ENCODE measurements around the gene ITGA11. TPM values are rescaled to one million over a fixed set of nuclear protein-coding genes. Genes with fewer than 3 reads are reported as not detected.
"Not testable (repeated sequence)": the region's sequence is repeated elsewhere in the genome, so short reads cannot be mapped to it uniquely, and the experiment has no call there.

ITGA11 gene
- polyA plus RNA-seq, 4 donors = 0.27 to 0.99 (median 0.48) TPM; not detected in 1

- Histone ChIP-seq H3K27me3 (ENCODE audit: control insufficient read depth in 3 of 3, insufficient read depth in 3 of 3, low read length in 3 of 3) (peaks cover 7 to 26% (median 15%) of the 10 kb centered on the region in 3 donors), H3K27ac (ENCODE audit: low read depth in 1 of 3, low read length in 2 of 3) (no peak overlapping the region), H3K9me3 (ENCODE audit: control insufficient read depth in 2 of 2, insufficient read depth in 1 of 2, low read depth in 1 of 2, low read length in 1 of 2) (no peaks in the 10 kb centered on the region), H3K36me3 (ENCODE audit: control insufficient read depth in 3 of 3, insufficient read depth in 2 of 3, low read depth in 1 of 3, low read length in 3 of 3) (peaks cover 0 to 10% (median 0%) of the 10 kb centered on the region in 3 donors), H3K4me1 (ENCODE audit: control insufficient read depth in 3 of 3, insufficient read depth in 2 of 3, low read depth in 1 of 3, low read length in 2 of 3) (peaks cover 0 to 7% (median 0%) of the 10 kb centered on the region in 3 donors), H3K4me3 (ENCODE audit: low read depth in 1 of 3, low read length in 3 of 3) (no peak overlapping the region)
- FAIRE-seq (no peak), DNase-seq (no peak)
- 52 to 65% (median 65%) methylated on average over 3 of the region's 3 CpGs for WGBS, 3 donors
These were observed 4.6 kb downstream of the ITGA11 start for GRCh38 chr15:68427366-68427765.

- no peak for FAIRE-seq
- Histone ChIP-seq H3K27me3 (ENCODE audit: control insufficient read depth in 3 of 3, insufficient read depth in 3 of 3, low read length in 3 of 3) (peaks cover 5 to 16% (median 7%) of the 10 kb centered on the region in 3 donors), H3K9me3 (ENCODE audit: control insufficient read depth in 2 of 2, insufficient read depth in 1 of 2, low read depth in 1 of 2, low read length in 1 of 2) (no peaks in the 10 kb centered on the region), H3K36me3 (ENCODE audit: control insufficient read depth in 3 of 3, insufficient read depth in 2 of 3, low read depth in 1 of 3, low read length in 3 of 3) (peaks cover 0 to 10% (median 0%) of the 10 kb centered on the region in 3 donors), H3K4me3 (ENCODE audit: low read depth in 1 of 3, low read length in 3 of 3) (no peak overlapping the region), H3K4me1 (ENCODE audit: control insufficient read depth in 3 of 3, insufficient read depth in 2 of 3, low read depth in 1 of 3, low read length in 2 of 3) (peaks cover 0 to under 1% (median 0%) of the 10 kb centered on the region in 3 donors), H3K27ac (ENCODE audit: low read depth in 1 of 3, low read length in 2 of 3) (no peak overlapping the region)
- no peak for DNase-seq
- 83 to 92% (median 89%) methylated on average over 6 of the region's 6 CpGs for WGBS, 3 donors
These were observed 5.8 kb downstream of the ITGA11 start for GRCh38 chr15:68426116-68426515.

DNA sequence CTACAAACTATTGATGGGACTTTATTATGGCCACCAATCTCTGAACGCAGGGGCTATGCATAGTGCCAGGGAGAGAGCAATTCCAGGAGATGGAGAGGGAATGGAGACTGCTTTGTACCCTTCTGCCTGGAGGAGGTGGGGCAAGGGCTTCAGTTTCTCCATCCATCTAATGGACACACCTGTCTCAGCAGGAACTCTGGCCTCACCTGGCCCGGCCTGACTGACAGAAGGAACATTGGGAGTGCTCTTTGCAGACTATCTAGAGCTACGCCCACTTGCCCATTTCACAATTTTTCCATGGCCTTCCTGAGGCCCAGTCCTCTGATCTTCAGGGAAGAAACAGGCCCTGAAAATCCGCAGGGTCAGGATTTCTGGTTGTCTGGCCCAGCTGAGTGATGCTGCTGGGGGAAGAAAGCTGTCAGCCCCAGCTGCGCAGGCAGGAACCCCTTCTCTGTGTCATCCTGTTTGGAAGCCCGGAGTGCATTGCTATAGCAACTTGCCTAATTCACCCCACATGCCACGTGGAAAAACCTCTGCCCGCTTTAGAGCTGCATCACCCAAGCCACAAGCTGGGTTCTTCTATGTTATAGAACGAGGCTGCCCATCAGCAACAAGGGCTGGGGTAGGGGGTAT lies 6.4 kb downstream of the ITGA11 start:
- WGBS, 3 donors = 82 to 90% (median 82%) methylated on average over 9 of the region's 9 CpGs
- no peak overlapping the region for H3K4me3 ChIP-seq (ENCODE audit: low read depth in 1 of 3, low read length in 3 of 3)
- FAIRE-seq (no peak), DNase-seq (peak in 1 of 2 donors; percentile 37)
- H3K9me3 ChIP-seq (ENCODE audit: control insufficient read depth in 2 of 2, insufficient read depth in 1 of 2, low read depth in 1 of 2, low read length in 1 of 2) = no peaks in the 10 kb centered on the region
- H3K27ac ChIP-seq (ENCODE audit: low read depth in 1 of 3, low read length in 2 of 3) = no peak overlapping the region
- H3K4me1 ChIP-seq (ENCODE audit: control insufficient read depth in 3 of 3, insufficient read depth in 2 of 3, low read depth in 1 of 3, low read length in 2 of 3) = peaks cover 0 to 3% (median 0%) of the 10 kb centered on the region in 3 donors
- peaks cover 2 to 12% (median 4%) of the 10 kb centered on the region in 3 donors for H3K27me3 ChIP-seq (ENCODE audit: control insufficient read depth in 3 of 3, insufficient read depth in 3 of 3, low read length in 3 of 3)
- peaks cover 0 to 10% (median 0%) of the 10 kb centered on the region in 3 donors for H3K36me3 ChIP-seq (ENCODE audit: control insufficient read depth in 3 of 3, insufficient read depth in 2 of 3, low read depth in 1 of 3, low read length in 3 of 3)

- 83 to 90% (median 89%) methylated on average over 7 of the region's 7 CpGs for WGBS, 3 donors
- DNase-seq = no peak
- FAIRE-seq = no peak
- no peak overlapping the region for H3K4me3 ChIP-seq (ENCODE audit: low read depth in 1 of 3, low read length in 3 of 3)
- H3K36me3 ChIP-seq (ENCODE audit: control insufficient read depth in 3 of 3, insufficient read depth in 2 of 3, low read depth in 1 of 3, low read length in 3 of 3) = peaks cover 0 to 8% (median 0%) of the 10 kb centered on the region in 3 donors
- H3K9me3 ChIP-seq (ENCODE audit: control insufficient read depth in 2 of 2, insufficient read depth in 1 of 2, low read depth in 1 of 2, low read length in 1 of 2) = no peaks in the 10 kb centered on the region
- H3K4me1 ChIP-seq (ENCODE audit: control insufficient read depth in 3 of 3, insufficient read depth in 2 of 3, low read depth in 1 of 3, low read length in 2 of 3) = peaks cover 0 to 10% (median 0%) of the 10 kb centered on the region in 3 donors
- peaks cover 2 to 5% (median 2%) of the 10 kb centered on the region in 3 donors for H3K27me3 ChIP-seq (ENCODE audit: control insufficient read depth in 3 of 3, insufficient read depth in 3 of 3, low read length in 3 of 3)
- no peak overlapping the region for H3K27ac ChIP-seq (ENCODE audit: low read depth in 1 of 3, low read length in 2 of 3)
These were observed 7.1 kb downstream of the ITGA11 start for GRCh38 chr15:68424754-68425390.

DNA sequence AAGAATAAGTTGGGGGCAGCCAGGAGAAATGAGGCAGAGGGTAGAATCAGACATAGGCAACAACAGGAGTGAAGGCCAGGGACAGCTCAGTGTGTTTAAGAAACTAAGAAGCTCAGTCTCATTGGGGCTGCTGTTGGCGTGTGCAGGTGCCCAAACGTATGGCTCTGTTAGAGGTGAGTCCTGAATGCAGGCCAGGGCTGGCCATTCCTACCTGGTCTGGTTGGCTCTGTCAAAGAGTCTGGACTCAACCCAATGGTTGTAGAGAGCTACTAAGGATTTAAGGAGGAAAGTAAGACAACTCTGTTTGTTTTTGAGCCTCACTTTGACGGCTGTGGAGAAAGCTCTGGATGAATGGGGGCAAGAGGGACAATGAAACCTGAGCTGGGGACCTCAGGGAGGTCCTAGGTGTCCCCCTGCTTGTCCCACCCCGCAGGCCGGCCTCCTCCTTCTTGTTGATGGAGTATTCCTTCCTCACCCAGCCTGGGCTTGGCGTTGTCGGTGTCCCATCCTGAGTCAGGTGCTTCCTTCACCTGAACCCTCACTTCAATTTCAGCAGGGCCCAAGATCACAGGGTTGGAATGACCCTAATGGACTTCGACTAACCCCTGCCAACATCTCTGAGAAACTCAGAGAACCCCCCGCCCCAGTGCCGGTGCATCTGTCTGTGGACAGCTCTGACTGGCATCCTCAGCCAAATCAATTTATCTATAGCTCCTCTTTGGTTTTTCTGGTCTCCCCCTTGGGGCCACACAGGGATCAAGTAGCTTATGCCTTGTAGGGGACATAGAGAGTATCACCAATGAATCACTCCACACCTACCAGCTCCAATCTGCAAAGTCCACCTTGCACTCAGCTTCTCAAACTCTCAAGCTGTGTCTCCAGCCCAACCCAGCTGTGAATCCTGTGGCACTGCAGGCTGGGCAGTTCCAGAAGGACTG lies 8.3 kb downstream of the ITGA11 start:
- no peak for DNase-seq
- peaks cover 2% of the 10 kb centered on the region in 3 donors for H3K27me3 ChIP-seq (ENCODE audit: control insufficient read depth in 3 of 3, insufficient read depth in 3 of 3, low read length in 3 of 3)
- H3K27ac ChIP-seq (ENCODE audit: low read depth in 1 of 3, low read length in 2 of 3) = no peak overlapping the region
- H3K9me3 ChIP-seq (ENCODE audit: control insufficient read depth in 2 of 2, insufficient read depth in 1 of 2, low read depth in 1 of 2, low read length in 1 of 2) = no peaks in the 10 kb centered on the region
- WGBS, 3 donors = 84 to 88% (median 87%) methylated on average over 10 of the region's 10 CpGs
- peaks cover 0 to 8% (median 0%) of the 10 kb centered on the region in 3 donors for H3K36me3 ChIP-seq (ENCODE audit: control insufficient read depth in 3 of 3, insufficient read depth in 2 of 3, low read depth in 1 of 3, low read length in 3 of 3)
- no peak overlapping the region for H3K4me3 ChIP-seq (ENCODE audit: low read depth in 1 of 3, low read length in 3 of 3)
- FAIRE-seq = no peak
- peaks cover 0 to 13% (median 0%) of the 10 kb centered on the region in 3 donors for H3K4me1 ChIP-seq (ENCODE audit: control insufficient read depth in 3 of 3, insufficient read depth in 2 of 3, low read depth in 1 of 3, low read length in 2 of 3)

DNA sequence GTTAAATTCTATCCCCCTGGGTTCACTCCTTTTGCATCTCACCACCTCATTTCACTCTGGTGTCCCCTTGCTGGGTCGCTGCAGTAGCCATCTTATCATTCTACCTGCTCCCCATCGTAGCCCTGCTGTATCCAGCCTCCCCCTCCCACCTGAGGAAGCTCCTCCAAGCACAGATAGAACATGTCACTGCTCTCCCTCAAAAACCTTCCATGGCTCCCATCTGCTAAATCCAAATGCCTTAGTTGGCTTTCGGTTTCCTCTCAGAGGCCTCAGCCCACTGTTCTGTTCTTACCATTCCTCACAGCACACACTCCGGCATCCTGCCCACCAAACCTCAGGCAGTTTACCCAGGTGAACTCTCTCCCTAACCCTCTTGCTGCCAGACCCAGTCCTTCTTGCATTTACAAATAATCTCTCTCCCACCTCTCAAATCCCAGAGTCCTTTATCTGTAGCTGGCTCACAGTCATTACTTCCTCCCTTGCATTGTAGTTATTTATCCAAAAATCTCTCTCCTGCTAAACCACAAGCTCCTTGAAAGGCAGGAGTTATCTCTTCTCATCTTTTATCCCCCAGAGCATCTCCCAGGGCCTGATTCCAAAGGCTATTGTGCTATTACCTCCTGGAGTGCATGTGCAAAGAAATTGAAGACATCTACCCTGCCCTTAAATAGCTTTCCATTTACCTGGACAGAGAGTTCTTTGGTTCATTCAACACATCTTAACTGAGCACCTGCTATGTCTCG lies 9.4 kb downstream of the ITGA11 start:
- not testable (repeated sequence) for H3K4me3 ChIP-seq (ENCODE audit: low read depth in 1 of 3, low read length in 3 of 3); DNase-seq; FAIRE-seq; H3K36me3 ChIP-seq (ENCODE audit: control insufficient read depth in 3 of 3, insufficient read depth in 2 of 3, low read depth in 1 of 3, low read length in 3 of 3); H3K9me3 ChIP-seq (ENCODE audit: control insufficient read depth in 2 of 2, insufficient read depth in 1 of 2, low read depth in 1 of 2, low read length in 1 of 2); H3K27me3 ChIP-seq (ENCODE audit: control insufficient read depth in 3 of 3, insufficient read depth in 3 of 3, low read length in 3 of 3); H3K27ac ChIP-seq (ENCODE audit: low read depth in 1 of 3, low read length in 2 of 3)
- 68 to 86% (median 86%) methylated on average over 4 of the region's 5 CpGs for WGBS, 3 donors
- peaks cover 0 to 13% (median 0%) of the 10 kb centered on the region in 3 donors for H3K4me1 ChIP-seq (ENCODE audit: control insufficient read depth in 3 of 3, insufficient read depth in 2 of 3, low read depth in 1 of 3, low read length in 2 of 3)

- Histone ChIP-seq H3K4me1 (ENCODE audit: control insufficient read depth in 3 of 3, insufficient read depth in 2 of 3, low read depth in 1 of 3, low read length in 2 of 3) (peaks cover 0 to 13% (median 0%) of the 10 kb centered on the region in 3 donors), H3K36me3 (ENCODE audit: control insufficient read depth in 3 of 3, insufficient read depth in 2 of 3, low read depth in 1 of 3, low read length in 3 of 3) (peaks cover 0 to 6% (median 0%) of the 10 kb centered on the region in 3 donors), H3K27me3 (ENCODE audit: control insufficient read depth in 3 of 3, insufficient read depth in 3 of 3, low read length in 3 of 3) (no peaks in the 10 kb centered on the region), H3K9me3 (ENCODE audit: control insufficient read depth in 2 of 2, insufficient read depth in 1 of 2, low read depth in 1 of 2, low read length in 1 of 2) (no peaks in the 10 kb centered on the region), H3K4me3 (ENCODE audit: low read depth in 1 of 3, low read length in 3 of 3) (peak overlapping the region in 1 of 3 donors; percentile 58), H3K27ac (ENCODE audit: low read depth in 1 of 3, low read length in 2 of 3) (peak overlapping the region in 2 of 3 donors; percentile 0 to 8)
- no peak for DNase-seq
- FAIRE-seq = no peak
- WGBS, 3 donors = 73 to 88% (median 86%) methylated on average over 14 of the region's 14 CpGs
These were observed 10.1 kb downstream of the ITGA11 start for GRCh38 chr15:68421798-68422402.
